GM12873 (cell line): ENCODE measurements around the gene SWAP70.
A peak's percentile ranks its signal among the peaks of the same experiment; 100 is the strongest.

ENCODE experiments used
- TF ChIP-seq, protein P1 (sequence below): IDR thresholded peaks from 2 replicates; pipeline ENCODE4 v1.5.1; 2012; ENCODE audit warnings: low read depth, mild to moderate bottlenecking, moderate library complexity, low read length, control low read depth; ENCODE audit not compliant: insufficient read depth; ENCODE audit errors: missing control alignments

SWAP70 gene

DNA sequence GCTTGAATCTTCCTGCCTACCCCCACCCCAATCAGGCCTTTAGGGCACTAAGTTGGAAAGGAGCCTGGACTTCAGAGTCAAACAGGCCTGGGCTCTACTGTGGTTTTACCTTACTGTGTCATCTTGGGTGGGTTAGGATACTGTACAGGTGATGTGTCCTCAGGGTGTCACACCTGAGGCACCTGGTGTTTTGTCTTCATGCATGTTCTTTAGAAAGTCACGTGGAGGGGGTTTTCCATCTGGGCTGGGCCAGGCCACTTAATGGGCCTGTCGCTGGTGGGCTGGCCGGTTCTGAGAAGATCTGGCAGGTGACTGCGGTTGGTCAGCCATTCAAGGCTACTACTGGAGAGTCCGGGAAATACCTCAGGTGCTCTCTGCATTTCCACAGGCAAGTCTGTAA, 92.6 kb downstream of the SWAP70 start:
- TF ChIP-seq, protein P1, sequence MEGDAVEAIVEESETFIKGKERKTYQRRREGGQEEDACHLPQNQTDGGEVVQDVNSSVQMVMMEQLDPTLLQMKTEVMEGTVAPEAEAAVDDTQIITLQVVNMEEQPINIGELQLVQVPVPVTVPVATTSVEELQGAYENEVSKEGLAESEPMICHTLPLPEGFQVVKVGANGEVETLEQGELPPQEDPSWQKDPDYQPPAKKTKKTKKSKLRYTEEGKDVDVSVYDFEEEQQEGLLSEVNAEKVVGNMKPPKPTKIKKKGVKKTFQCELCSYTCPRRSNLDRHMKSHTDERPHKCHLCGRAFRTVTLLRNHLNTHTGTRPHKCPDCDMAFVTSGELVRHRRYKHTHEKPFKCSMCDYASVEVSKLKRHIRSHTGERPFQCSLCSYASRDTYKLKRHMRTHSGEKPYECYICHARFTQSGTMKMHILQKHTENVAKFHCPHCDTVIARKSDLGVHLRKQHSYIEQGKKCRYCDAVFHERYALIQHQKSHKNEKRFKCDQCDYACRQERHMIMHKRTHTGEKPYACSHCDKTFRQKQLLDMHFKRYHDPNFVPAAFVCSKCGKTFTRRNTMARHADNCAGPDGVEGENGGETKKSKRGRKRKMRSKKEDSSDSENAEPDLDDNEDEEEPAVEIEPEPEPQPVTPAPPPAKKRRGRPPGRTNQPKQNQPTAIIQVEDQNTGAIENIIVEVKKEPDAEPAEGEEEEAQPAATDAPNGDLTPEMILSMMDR: no peak

DNA sequence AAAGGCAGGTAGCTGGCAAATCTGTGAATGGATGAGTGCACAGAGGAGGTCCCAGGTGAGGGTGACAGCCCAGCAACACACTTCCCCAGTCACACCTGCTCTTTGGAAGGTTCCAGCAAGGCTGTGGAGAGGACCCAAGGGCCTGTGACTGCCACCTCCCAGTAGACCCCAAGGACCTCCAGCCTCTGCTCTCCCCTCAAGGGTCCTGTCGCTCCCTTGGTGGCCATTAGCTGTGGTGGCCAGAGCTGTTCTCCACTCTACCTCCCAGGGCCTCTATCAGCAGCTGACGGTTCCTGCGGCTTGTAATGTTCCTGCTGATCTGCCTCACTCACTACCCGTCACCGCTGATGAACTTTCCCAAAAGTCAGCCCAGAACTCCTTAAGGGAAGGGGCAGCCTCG, 93.0 kb downstream of the SWAP70 start:
- TF ChIP-seq, protein P1: no peak

DNA sequence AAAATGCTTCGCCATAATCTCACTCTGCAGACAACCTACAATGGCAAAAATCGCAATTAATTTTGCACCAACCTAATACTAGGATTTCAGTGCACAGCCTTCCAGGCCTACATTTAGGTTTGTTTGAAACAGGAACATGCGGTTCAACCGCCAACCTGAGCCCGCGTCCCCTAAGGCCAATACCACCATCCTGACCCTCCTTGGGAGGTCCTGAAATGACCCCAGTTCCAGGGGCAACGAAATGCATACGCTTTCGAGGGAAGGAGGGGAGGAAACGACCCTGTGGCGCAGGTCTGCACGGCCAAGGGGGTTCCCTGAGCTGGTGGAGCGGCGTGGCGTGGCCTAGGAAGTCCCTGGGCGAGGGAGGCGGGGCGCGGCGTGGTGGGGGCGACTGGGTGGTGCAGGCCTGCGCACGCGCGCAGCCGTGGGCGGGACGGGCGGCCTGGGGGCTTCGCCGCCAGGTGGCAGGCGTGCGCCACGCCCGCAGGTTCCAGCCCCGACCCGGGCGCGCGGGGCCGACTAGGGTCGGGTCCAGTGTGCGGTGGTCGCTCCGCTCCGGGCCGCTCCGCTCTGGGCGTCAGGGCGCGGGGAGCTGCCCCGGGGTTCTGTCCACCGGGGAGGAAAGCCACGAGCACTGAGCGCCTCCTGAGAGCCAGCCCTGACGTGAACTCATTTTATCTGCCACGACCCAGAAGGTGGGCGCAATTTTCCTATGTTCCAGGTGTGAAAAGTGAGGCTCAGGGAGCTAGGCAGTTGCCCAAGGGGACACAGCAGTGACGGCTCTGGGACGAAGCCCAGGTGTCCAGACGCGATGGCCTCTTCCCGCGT, 94.1 kb downstream of the SWAP70 start:
- TF ChIP-seq, protein P1: peak; percentile 79

GRCh38 chr11:9758637-9759518, 95.0 kb downstream of the SWAP70 start:
- TF ChIP-seq, protein P1: peak; percentile 12

DNA sequence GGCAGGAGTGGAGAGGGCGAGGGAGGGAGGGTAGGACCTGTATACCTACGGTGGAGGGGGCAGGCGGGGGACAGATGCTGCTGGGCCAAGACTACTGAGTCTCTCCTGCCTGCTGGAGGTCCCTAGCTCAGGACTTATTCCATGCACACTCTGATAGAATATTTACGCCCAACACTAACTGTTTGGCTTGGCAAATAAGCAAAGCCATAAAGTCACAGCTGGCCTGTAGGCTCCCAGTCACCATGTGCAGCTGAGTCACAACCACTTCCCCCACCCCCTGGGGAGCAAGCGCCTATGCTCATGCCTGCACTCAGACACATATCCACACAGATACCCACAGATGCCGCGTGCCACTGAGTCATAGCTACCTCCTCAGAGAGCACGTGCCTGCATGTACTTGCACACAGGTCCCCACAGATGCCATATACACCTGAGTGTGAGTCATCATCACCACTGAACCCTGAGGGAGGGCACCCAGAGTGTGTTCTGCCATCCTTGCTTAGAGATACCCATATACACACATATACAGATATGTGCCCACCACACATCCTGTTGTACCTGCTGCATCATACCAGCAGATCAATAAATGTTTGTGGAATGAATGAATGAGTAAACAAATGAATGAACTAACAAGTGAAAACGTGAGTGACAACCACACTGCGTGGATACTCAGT, 95.8 kb downstream of the SWAP70 start:
- TF ChIP-seq, protein P1: no peak

- TF ChIP-seq, protein P1: no peak
Observed at GRCh38 chr11:9760193-9760575, 96.3 kb downstream of the SWAP70 start.

GRCh38 chr11:9761441-9761945, 97.6 kb downstream of the SWAP70 start:
- TF ChIP-seq, protein P1: no peak
